Smooth muscle cell (in vitro differentiated cells): Measurements from ENCODE around the gene CEP68. TPM values are rescaled to one million over a fixed set of nuclear protein-coding genes. Genes with fewer than 3 reads are reported as not detected.

ENCODE experiments used
- DNase-seq: peaks from one replicate; lab custom pipeline; 2025; ENCODE audit not compliant: unreplicated experiment; lab: John Stamatoyannopoulos, UW
- H2AFZ ChIP-seq: fragments of 200-600 bp; sonication (generic); 2 replicates; pipeline ENCODE4 v1.6.0; 2016; ENCODE audit warnings: antibody characterized with exemption, low read depth, mild to moderate bottlenecking
- H3F3A ChIP-seq: fragments of 200-600 bp; sonication (generic); 2 replicates; pipeline ENCODE4 v1.6.0; 2017; ENCODE audit warnings: antibody characterized with exemption, low read depth
- H3K27ac ChIP-seq: fragments of 200-600 bp; sonication (generic); 2 replicates; pipeline ENCODE4 v1.5.1; 2016; ENCODE audit warnings: low read depth, mild to moderate bottlenecking
- H3K27me3 ChIP-seq: fragments of 200-600 bp; sonication (generic); 2 replicates; pipeline ENCODE4 v1.6.1; 2016; ENCODE audit warnings: low read depth, mild to moderate bottlenecking
- H3K36me3 ChIP-seq: fragments of 200-600 bp; sonication (generic); 2 replicates; pipeline ENCODE4 v1.5.1; 2016; ENCODE audit warnings: low read depth
- H3K4me1 ChIP-seq: fragments of 200-600 bp; sonication (generic); 2 replicates; pipeline ENCODE4 v1.5.1; 2016; ENCODE audit warnings: low read depth
- H3K4me2 ChIP-seq: fragments of 200-600 bp; sonication (generic); 2 replicates; pipeline ENCODE4 v1.6.0; 2016; ENCODE audit warnings: mild to moderate bottlenecking
- H3K4me3 ChIP-seq: fragments of 200-600 bp; sonication (generic); 2 replicates; pipeline ENCODE4 v1.5.1; 2016; ENCODE audit warnings: mild to moderate bottlenecking
- H3K79me2 ChIP-seq: fragments of 200-600 bp; sonication (generic); 2 replicates; pipeline ENCODE4 v1.6.0; 2016; ENCODE audit warnings: low read depth, mild to moderate bottlenecking
- H3K9ac ChIP-seq: fragments of 200-600 bp; sonication (generic); 2 replicates; pipeline ENCODE4 v1.6.0; 2016; ENCODE audit warnings: low read depth
- H3K9me3 ChIP-seq: fragments of 200-600 bp; sonication (generic); replicated peaks from 2 replicates; pipeline ENCODE4 v1.5.1; 2016; ENCODE audit warnings: low read depth
- H4K20me1 ChIP-seq: fragments of 200-600 bp; sonication (generic); 2 replicates; pipeline ENCODE4 v1.6.0; 2016; ENCODE audit warnings: low read depth
- CTCF ChIP-seq: fragments of 200-600 bp; sonication (generic); IDR thresholded peaks from 2 replicates; pipeline ENCODE4 v1.5.1; 2017; ENCODE audit warnings: borderline replicate concordance, mild to moderate bottlenecking, antibody characterized with exemption; ENCODE audit not compliant: insufficient read depth, poor library complexity, severe bottlenecking
- WGBS: methylation state at CpG from one replicate; pipeline ENCODE4 v1.1.7; 2016; ENCODE audit warnings: low lambda C conversion rate; 5-methylcytosine and 5-hydroxymethylcytosine counted together
- polyA plus RNA-seq: library from polyadenylated mRNA; unstranded; fragments of >200 nt; fragmentation: Nextera tagmentation; extraction: Ambion mirVana; gene quantifications from 2 replicates; pipeline ENCODE4 v1.2.1, GENCODE V29; 2016
- total RNA-seq: library from RNA; depleted of rRNA; stranded (reverse); fragments of >200 nt; gene quantifications from 2 replicates; pipeline ENCODE4 v1.2.3, GENCODE V29; 2014

The CEP68 gene
- total and polyA plus RNA-seq, 2 experiments from 2014 or later: 3.2 to 12.8 TPM

- Histone ChIP-seq H3K27ac (no peak overlapping the region), H4K20me1 (no peaks in the 10 kb centered on the region), H3K27me3 (no peaks in the 10 kb centered on the region), H3K9ac (no peak overlapping the region), H3F3A (peaks cover 10% of the 10 kb centered on the region), H2AFZ (no peak overlapping the region), H3K79me2 (no peaks in the 10 kb centered on the region), H3K36me3 (no peaks in the 10 kb centered on the region), H3K4me2 (no peak overlapping the region), H3K9me3 (no peaks in the 10 kb centered on the region), H3K4me1 (no peaks in the 10 kb centered on the region), H3K4me3 (no peak overlapping the region)
- no peak for DNase-seq
- TF ChIP-seq CTCF: no peak
- WGBS: 94% methylated on average over 8 of the region's 8 CpGs
Measured at GRCh38 chr2:65025453-65026123, 30.6 kb upstream of the CEP68 start.

GRCh38 chr2:65026154-65026553 is 30.1 kb upstream of the CEP68 start:
- Histone ChIP-seq H3K27me3 (no peaks in the 10 kb centered on the region), H3K4me2 (no peak overlapping the region), H3K9me3 (no peaks in the 10 kb centered on the region), H3K27ac (no peak overlapping the region), H4K20me1 (no peaks in the 10 kb centered on the region), H2AFZ (no peak overlapping the region), H3K79me2 (no peaks in the 10 kb centered on the region), H3F3A (peaks cover 10% of the 10 kb centered on the region), H3K9ac (no peak overlapping the region), H3K36me3 (no peaks in the 10 kb centered on the region), H3K4me3 (no peak overlapping the region), H3K4me1 (no peaks in the 10 kb centered on the region)
- WGBS: 97% methylated on average over 8 of the region's 8 CpGs
- DNase-seq: no peak
- no peak for TF ChIP-seq CTCF

DNA sequence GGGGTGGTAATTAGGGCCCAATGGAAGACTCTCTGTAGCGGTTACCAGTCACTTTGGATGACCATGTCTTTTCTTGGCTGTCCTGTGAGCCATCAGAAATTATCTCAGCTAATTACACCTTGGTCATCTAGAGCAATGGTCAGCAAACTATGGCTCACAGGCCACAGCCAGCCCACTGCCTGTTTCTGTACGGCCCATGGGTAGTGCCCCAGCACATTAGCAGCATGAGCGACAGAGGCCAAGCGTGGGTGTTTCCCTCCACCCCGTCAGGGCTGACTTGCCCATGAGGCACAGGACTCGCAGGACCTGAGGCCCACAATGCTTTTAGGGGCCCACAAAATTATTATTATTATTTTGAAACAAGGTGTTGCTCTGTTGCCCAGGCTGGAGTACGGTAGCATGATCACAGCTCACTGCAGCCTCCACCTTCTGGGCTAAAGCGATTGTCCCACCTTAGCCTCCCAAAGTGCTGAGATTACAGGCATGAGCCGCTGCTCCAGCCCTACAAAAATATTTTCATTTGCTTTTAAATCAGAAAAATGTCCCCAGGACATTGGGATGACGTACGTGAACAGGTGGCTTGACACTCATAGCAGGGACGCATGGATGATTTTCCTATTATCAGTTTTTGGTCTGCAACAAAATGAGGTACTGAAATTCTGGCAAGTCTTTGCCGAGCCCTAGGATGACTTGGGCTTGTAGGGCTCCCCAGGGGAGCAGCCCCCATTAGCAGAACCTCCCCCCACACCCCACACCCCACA is 29.3 kb upstream of the CEP68 start:
- WGBS: 95% methylated on average over 13 of the region's 13 CpGs
- Histone ChIP-seq H3K4me3 (no peak overlapping the region), H3K27ac (no peak overlapping the region), H3F3A (peaks cover 10% of the 10 kb centered on the region), H3K4me2 (no peak overlapping the region), H3K79me2 (no peaks in the 10 kb centered on the region), H3K9ac (no peak overlapping the region), H3K9me3 (no peaks in the 10 kb centered on the region), H4K20me1 (no peaks in the 10 kb centered on the region), H3K27me3 (no peaks in the 10 kb centered on the region), H2AFZ (no peak overlapping the region), H3K36me3 (no peaks in the 10 kb centered on the region), H3K4me1 (peaks cover 4% of the 10 kb centered on the region)
- DNase-seq: no peak
- no peak for TF ChIP-seq CTCF
